HG02759 (cell line): ENCODE measurements around the gene RNFT1.
"Not testable (repeated sequence)": the region's sequence is repeated elsewhere in the genome, so short reads cannot be mapped to it uniquely, and the experiment has no call there.

Experiments used
- ATAC-seq: cut with Tn5 transposase; IDR thresholded peaks from one replicate; pipeline ENCODE4 v1.9.1; 2021; ENCODE audit warnings: mild to moderate bottlenecking, moderate library complexity; ENCODE audit not compliant: unreplicated experiment

The RNFT1 gene

GRCh38 chr17:59930768-59931167 lies 33.8 kb downstream of the RNFT1 start:
- ATAC-seq, result not testable (repeated sequence)

GRCh38 chr17:59930121-59930520 lies 34.4 kb downstream of the RNFT1 start:
- not testable (repeated sequence) for ATAC-seq

- ATAC-seq, result not testable (repeated sequence)
Observed at GRCh38 chr17:59920637-59921036, 43.9 kb downstream of the RNFT1 start.

GRCh38 chr17:59916446-59916845 lies 48.1 kb downstream of the RNFT1 start:
- no peak for ATAC-seq

GRCh38 chr17:59914274-59914854 lies 50.2 kb downstream of the RNFT1 start:
- no peak for ATAC-seq

- no peak for ATAC-seq
Observed at GRCh38 chr17:59907467-59907866, 57.1 kb downstream of the RNFT1 start.

GRCh38 chr17:59903455-59903854 lies 61.1 kb downstream of the RNFT1 start:
- ATAC-seq, result no peak
